ENCODE measurements around the gene EFCAB12.

DNA sequence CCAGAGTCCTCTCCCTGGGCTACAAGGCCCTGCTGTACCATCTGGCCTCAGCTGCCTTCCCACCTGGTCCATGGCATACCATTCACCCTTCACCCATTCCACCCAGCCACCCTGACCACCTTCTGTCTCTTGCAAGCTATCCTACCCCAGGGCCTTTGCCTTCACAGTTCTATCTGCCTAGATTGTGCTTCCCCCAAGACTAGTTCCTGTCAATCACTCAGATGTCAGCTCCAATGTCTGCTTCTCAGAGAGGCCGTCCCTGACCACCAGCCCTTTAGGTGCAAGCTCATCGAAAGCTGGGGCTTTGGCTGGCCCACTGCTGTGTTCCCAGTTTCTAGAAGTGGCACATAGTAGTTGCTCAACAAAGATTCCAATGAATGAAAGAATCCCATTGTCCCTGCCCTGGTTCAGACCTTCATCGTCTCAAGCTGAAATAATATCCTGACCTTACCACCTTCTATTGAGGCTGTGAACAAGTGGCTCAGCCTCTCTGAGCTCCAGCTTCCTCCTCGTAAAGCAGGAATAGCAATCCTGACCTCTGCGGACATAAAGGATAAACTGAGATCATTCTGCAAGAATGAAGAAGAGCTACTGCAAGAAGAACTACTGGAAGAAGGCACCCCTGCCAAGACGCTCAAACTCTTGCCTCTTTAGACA lies 15.8 kb downstream of the EFCAB12 start:
- TF ChIP-seq, protein P1, sequence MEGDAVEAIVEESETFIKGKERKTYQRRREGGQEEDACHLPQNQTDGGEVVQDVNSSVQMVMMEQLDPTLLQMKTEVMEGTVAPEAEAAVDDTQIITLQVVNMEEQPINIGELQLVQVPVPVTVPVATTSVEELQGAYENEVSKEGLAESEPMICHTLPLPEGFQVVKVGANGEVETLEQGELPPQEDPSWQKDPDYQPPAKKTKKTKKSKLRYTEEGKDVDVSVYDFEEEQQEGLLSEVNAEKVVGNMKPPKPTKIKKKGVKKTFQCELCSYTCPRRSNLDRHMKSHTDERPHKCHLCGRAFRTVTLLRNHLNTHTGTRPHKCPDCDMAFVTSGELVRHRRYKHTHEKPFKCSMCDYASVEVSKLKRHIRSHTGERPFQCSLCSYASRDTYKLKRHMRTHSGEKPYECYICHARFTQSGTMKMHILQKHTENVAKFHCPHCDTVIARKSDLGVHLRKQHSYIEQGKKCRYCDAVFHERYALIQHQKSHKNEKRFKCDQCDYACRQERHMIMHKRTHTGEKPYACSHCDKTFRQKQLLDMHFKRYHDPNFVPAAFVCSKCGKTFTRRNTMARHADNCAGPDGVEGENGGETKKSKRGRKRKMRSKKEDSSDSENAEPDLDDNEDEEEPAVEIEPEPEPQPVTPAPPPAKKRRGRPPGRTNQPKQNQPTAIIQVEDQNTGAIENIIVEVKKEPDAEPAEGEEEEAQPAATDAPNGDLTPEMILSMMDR (IDR thresholded peaks at IDR 0.05; ENCODE audit: low read length): no peak
- TF ChIP-seq EZH2 (IDR thresholded peaks at IDR 0.05; ENCODE audit: borderline replicate concordance, low read length): no peak
